GM12875 (cell line): ENCODE results near the gene ERICH3.

ENCODE experiments used
- H3K4me3 ChIP-seq: one replicate; pipeline ENCODE4 v1.5.1; 2011; ENCODE audit warnings: low read depth, low read length, control low read depth
- TF ChIP-seq, protein P1 (sequence below): IDR thresholded peaks from 2 replicates; pipeline ENCODE4 v1.5.1; 2011; ENCODE audit warnings: low read depth, mild to moderate bottlenecking, control low read depth, inconsistent platforms, low read length, moderate library complexity, borderline replicate concordance; ENCODE audit not compliant: insufficient read depth

Gene ERICH3

DNA sequence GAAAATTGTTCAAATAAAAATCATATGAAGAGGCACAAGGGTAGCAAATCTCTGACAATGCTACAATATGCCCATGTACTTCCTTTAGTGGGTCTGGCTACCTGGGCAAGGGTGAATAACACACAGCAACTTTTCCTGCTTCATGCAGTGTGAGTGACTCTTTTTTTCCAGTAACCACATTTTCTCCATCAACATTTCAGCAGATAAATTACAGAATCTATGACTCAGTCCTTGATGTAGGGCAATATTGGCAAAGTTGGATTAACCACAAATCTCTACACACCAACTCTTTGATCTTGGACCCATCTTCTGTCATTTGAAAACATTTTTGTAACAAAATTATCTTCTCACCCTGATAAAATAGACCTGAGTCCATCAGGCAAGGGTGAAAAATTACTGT is 31.7 kb downstream of the ERICH3 start:
- TF ChIP-seq, protein P1, sequence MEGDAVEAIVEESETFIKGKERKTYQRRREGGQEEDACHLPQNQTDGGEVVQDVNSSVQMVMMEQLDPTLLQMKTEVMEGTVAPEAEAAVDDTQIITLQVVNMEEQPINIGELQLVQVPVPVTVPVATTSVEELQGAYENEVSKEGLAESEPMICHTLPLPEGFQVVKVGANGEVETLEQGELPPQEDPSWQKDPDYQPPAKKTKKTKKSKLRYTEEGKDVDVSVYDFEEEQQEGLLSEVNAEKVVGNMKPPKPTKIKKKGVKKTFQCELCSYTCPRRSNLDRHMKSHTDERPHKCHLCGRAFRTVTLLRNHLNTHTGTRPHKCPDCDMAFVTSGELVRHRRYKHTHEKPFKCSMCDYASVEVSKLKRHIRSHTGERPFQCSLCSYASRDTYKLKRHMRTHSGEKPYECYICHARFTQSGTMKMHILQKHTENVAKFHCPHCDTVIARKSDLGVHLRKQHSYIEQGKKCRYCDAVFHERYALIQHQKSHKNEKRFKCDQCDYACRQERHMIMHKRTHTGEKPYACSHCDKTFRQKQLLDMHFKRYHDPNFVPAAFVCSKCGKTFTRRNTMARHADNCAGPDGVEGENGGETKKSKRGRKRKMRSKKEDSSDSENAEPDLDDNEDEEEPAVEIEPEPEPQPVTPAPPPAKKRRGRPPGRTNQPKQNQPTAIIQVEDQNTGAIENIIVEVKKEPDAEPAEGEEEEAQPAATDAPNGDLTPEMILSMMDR = no peak

DNA sequence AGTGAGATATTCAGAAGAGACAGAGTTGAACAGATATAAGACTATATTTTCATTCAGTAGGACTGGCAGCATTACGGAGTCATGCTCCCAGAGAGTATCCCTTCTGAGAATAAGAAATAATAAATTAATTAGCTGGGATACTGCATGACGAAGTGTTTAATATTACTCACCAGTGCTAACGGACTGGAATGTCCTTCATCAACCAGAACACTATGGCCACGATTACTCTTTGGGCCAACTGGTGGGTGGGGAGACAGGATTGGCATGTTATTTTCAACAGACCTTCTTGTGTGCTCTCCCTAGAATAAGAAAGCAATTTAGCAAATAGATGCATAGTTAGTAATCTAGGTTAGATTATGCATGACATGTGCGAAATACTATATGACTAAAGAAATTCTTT is 32.4 kb downstream of the ERICH3 start:
- TF ChIP-seq, protein P1 = no peak

More for the DNA sequence above, 31.7 kb downstream of the ERICH3 start:
- no peak overlapping the region for H3K4me3 ChIP-seq

DNA sequence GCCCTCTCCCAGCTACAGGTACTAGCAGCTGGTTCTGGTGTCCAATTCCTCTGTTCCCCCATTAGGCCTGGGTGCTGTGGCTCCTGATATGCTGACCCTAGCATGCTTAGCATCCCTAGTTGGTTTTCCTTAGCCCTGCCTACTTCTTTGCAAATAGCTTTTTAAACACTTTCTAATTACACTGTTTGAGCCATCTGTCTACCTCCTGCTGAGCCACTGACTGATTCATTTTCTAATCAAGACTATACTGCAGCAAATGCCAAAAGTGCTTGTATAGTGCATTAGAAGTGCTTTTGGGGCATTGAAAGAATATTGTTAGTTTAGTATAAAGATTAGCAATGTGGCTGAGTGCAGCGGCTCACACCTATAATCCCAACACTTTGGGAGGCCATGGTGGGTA is 36.3 kb downstream of the ERICH3 start:
- no peak overlapping the region for H3K4me3 ChIP-seq
- TF ChIP-seq, protein P1 = no peak

More for the DNA sequence above, 32.4 kb downstream of the ERICH3 start:
- no peak overlapping the region for H3K4me3 ChIP-seq

DNA sequence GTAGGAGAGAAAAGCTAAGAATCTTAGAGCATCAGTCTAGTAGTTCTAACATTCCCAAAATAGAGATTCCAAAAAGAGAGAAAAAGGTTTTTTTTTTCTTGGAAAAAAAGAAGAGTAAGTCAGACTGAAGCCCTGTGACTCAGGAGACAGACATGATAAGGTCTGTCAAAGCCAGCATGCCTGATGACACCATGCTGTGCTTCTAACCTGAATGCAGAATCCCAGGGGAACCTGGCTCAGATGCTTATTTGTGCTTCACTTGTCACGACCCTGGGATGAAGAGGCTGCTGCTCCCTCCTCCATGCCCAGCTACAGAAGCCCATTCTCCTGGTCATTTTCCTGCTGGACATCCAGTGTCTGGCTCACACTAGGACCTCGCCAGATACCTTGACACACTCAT is 44.3 kb downstream of the ERICH3 start:
- TF ChIP-seq, protein P1 = no peak
- no peak overlapping the region for H3K4me3 ChIP-seq

DNA sequence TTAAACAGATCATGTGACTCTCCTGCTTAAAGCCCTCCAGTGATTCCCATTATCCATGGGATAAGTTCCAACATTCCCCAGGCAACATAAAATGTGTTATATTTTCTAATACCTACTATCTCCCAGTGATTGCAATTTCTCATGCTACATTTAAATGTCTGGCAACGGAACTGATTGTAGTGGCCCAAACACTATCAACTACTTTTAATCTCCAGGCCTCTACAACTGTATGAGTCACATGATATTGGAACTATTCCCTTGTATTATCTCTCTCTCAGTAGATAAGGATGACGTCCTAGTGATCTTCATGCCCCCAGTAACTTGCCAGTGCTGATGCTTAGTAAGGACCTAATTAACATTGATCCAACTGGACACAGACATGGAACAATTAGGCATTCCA is 49.9 kb downstream of the ERICH3 start:
- H3K4me3 ChIP-seq = no peak overlapping the region
- TF ChIP-seq, protein P1 = no peak

DNA sequence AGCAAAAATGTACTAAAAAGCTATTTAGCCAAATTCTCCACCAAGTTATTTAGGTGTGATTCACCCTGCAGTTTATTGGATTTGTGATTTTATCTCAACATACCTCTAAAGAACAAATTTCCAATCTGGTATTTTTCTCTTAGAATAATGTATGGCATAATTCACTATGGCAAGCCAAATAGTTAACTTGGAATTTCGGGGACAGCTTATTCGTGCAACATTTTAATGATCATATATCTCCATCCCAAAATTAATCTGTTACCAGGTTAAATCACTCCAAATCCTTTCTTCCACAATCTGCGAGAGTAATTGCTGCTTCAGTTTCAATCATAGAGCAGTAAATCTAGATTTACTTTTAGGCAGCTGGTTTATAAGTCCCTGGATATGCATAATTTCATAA is 53.4 kb downstream of the ERICH3 start:
- no peak overlapping the region for H3K4me3 ChIP-seq
- TF ChIP-seq, protein P1 = no peak

DNA sequence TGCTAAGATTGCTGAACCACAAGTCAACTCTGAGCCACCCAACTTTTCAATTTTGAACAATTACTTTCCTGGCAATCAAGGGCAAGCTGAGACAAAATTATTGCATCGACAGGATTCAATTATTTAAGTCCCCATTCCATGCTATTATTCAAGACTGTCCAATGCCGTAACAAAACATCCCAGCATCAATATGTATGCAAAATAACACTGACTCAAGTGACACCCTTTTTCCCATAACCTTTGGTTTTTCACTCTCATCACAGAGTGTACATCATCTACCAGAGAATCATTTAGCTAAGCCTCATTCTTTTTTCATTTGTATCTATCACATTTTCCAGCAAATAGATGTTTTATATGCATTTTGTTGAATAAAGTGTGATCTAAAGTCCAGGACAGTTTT is 54.6 kb downstream of the ERICH3 start:
- H3K4me3 ChIP-seq = no peak overlapping the region
- TF ChIP-seq, protein P1 = no peak
